Loucy (cell line): ENCODE measurements around the gene FGG.

Source experiments
- H2AFZ ChIP-seq: fragments of 200-600 bp; sonication (generic); 2 replicates; pipeline ENCODE4 v1.6.0; 2016; ENCODE audit warnings: antibody characterized with exemption, mild to moderate bottlenecking, low read length, moderate library complexity
- H3F3A ChIP-seq: fragments of 200-600 bp; 2 replicates; pipeline ENCODE4 v1.6.0; 2016; ENCODE audit warnings: antibody characterized with exemption, low read depth, mild to moderate bottlenecking
- H3K27me3 ChIP-seq: fragments of 200-600 bp; sonication (generic); 2 replicates; pipeline ENCODE4 v1.6.1; 2014; ENCODE audit warnings: low read length, mild to moderate bottlenecking; ENCODE audit not compliant: insufficient read depth, poor library complexity, severe bottlenecking
- H3K36me3 ChIP-seq: fragments of 200-600 bp; sonication (generic); 2 replicates; pipeline ENCODE4 v1.6.1; 2016; ENCODE audit warnings: low read length; ENCODE audit not compliant: insufficient read depth
- H3K4me1 ChIP-seq: fragments of 200-600 bp; sonication (generic); 2 replicates; pipeline ENCODE4 v1.5.1; 2014; ENCODE audit warnings: low read length, mild to moderate bottlenecking; ENCODE audit not compliant: insufficient read depth, poor library complexity, severe bottlenecking
- H3K4me2 ChIP-seq: fragments of 200-600 bp; sonication (generic); 2 replicates; pipeline ENCODE4 v1.6.0; 2014; ENCODE audit warnings: antibody characterized with exemption, low read length, low read depth, mild to moderate bottlenecking; ENCODE audit not compliant: poor library complexity, severe bottlenecking
- H3K4me3 ChIP-seq: fragments of 200-600 bp; sonication (generic); 2 replicates; pipeline ENCODE4 v1.5.1; 2014; ENCODE audit warnings: low read length, mild to moderate bottlenecking, mixed read lengths; ENCODE audit not compliant: poor library complexity, severe bottlenecking
- H3K79me2 ChIP-seq: fragments of 200-600 bp; sonication (generic); 2 replicates; pipeline ENCODE4 v1.6.1; 2014; ENCODE audit warnings: low read length; ENCODE audit not compliant: insufficient read depth
- H3K9ac ChIP-seq: fragments of 200-600 bp; sonication (generic); 2 replicates; pipeline ENCODE4 v1.6.0; 2014; ENCODE audit warnings: mild to moderate bottlenecking, low read depth, low read length, moderate library complexity; ENCODE audit not compliant: poor library complexity, severe bottlenecking
- H3K9me2 ChIP-seq: fragments of 200-600 bp; sonication (generic); replicated peaks from 2 replicates; pipeline ENCODE4 v1.6.1; 2016; ENCODE audit warnings: low read depth, low read length, mixed read lengths
- H3K9me3 ChIP-seq: fragments of 200-600 bp; sonication (generic); 2 replicates; pipeline ENCODE4 v1.6.1; 2014; ENCODE audit warnings: mild to moderate bottlenecking, antibody characterized with exemption, low read length, low read depth; ENCODE audit not compliant: insufficient read depth
- H4K20me1 ChIP-seq: fragments of 200-600 bp; sonication (generic); 2 replicates; pipeline ENCODE4 v1.6.0; 2014; ENCODE audit warnings: antibody characterized with exemption, low read length, mild to moderate bottlenecking; ENCODE audit not compliant: insufficient read depth, poor library complexity, severe bottlenecking
- EZH2phosphoT487 ChIP-seq: fragments of 200-600 bp; IDR thresholded peaks from 2 replicates; pipeline ENCODE4 v1.6.1; 2018; ENCODE audit warnings: antibody characterized with exemption, mild to moderate bottlenecking, moderate library complexity, borderline replicate concordance
- TF ChIP-seq, protein P1 (sequence below): fragments of 200-600 bp; sonication (generic); conservative IDR thresholded peaks from 2 replicates; pipeline ENCODE4 v1.5.1; 2014; ENCODE audit warnings: mild to moderate bottlenecking, antibody characterized with exemption, low read length

The FGG gene

DNA sequence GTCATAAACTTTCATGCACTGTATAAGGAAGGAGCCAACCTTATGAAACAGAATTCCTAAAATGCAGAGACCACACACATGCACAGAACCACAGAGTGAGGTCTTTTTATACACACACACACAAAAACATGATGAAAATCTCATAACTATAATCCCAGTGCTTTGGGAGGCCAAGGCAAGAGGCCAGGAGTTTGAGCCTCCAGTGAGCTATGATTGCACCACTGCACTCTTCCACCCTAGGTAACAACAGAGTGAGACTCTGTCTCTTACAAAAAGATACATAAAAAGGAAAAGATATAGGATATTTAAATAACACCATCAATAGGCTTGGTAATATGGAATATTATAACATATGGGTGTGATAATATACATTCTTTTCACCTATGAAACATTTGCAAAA lies 32.5 kb downstream of the FGG start:
- Histone ChIP-seq H3K4me1 (no peaks in the 10 kb centered on the region), H3K27me3 (no peaks in the 10 kb centered on the region), H3K36me3 (no peaks in the 10 kb centered on the region), H3K4me3 (no peak overlapping the region), H2AFZ (no peak overlapping the region), H3K9ac (no peak overlapping the region), H3F3A (no peaks in the 10 kb centered on the region), H3K9me2 (no peaks in the 10 kb centered on the region), H3K4me2 (no peak overlapping the region), H3K79me2 (no peaks in the 10 kb centered on the region), H4K20me1 (no peaks in the 10 kb centered on the region), H3K9me3 (no peaks in the 10 kb centered on the region)
- TF ChIP-seq, protein P1, sequence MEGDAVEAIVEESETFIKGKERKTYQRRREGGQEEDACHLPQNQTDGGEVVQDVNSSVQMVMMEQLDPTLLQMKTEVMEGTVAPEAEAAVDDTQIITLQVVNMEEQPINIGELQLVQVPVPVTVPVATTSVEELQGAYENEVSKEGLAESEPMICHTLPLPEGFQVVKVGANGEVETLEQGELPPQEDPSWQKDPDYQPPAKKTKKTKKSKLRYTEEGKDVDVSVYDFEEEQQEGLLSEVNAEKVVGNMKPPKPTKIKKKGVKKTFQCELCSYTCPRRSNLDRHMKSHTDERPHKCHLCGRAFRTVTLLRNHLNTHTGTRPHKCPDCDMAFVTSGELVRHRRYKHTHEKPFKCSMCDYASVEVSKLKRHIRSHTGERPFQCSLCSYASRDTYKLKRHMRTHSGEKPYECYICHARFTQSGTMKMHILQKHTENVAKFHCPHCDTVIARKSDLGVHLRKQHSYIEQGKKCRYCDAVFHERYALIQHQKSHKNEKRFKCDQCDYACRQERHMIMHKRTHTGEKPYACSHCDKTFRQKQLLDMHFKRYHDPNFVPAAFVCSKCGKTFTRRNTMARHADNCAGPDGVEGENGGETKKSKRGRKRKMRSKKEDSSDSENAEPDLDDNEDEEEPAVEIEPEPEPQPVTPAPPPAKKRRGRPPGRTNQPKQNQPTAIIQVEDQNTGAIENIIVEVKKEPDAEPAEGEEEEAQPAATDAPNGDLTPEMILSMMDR = no peak
- TF ChIP-seq EZH2phosphoT487 = no peak

DNA sequence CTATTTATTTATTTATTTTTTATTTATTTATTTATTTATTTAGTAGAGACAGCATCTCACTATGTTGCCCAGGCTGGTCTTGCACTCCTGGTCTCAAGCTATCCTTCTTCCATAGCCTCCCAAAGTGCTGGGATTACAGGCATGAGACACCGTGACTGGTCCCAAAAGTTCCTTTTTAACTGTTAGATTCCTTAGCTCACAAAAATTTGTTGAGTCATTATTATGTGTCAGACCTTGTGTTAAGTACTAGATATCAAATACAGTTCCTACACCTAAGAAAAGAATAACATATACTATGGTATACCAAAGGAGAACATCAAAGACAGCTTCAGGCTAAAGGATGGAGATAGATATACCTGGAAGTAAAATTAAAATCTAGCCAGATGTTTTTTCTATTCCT lies 33.5 kb downstream of the FGG start:
- Histone ChIP-seq H3K4me2 (no peak overlapping the region), H3K9ac (no peak overlapping the region)

DNA sequence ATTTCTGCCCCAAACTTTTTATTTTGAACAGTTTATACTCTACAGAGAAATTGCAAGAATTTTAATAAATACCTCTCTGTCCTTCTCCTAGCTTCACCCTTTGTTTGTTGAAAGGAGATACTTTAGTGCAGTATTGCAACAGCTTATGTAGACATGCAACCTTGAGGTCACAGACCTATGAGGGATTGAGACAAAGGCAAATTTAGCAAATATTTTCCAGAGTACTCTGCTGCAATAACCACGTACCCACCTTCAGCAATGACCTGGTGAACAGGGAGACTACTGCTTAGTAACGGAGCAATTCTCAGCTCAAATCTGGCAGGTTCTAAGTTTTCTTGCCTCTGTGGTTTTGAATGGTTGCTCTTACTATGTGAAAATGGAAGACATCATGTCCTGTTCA lies 35.1 kb downstream of the FGG start:
- no peak for TF ChIP-seq EZH2phosphoT487
- TF ChIP-seq, protein P1 = no peak
- Histone ChIP-seq H4K20me1 (no peaks in the 10 kb centered on the region), H3K4me1 (no peaks in the 10 kb centered on the region), H3K4me3 (no peak overlapping the region), H3K9ac (no peak overlapping the region), H2AFZ (no peak overlapping the region), H3K27me3 (no peaks in the 10 kb centered on the region), H3K9me2 (no peaks in the 10 kb centered on the region), H3K4me2 (no peak overlapping the region), H3K9me3 (no peaks in the 10 kb centered on the region), H3K79me2 (no peaks in the 10 kb centered on the region), H3K36me3 (no peaks in the 10 kb centered on the region), H3F3A (no peaks in the 10 kb centered on the region)

More for the DNA sequence above, 33.5 kb downstream of the FGG start:
- Histone ChIP-seq H4K20me1 (no peaks in the 10 kb centered on the region), H3K79me2 (no peaks in the 10 kb centered on the region), H3F3A (no peaks in the 10 kb centered on the region), H3K27me3 (no peaks in the 10 kb centered on the region), H3K9me3 (no peaks in the 10 kb centered on the region), H3K4me3 (no peak overlapping the region), H2AFZ (no peak overlapping the region), H3K4me1 (no peaks in the 10 kb centered on the region), H3K9me2 (no peaks in the 10 kb centered on the region), H3K36me3 (no peaks in the 10 kb centered on the region)
- TF ChIP-seq EZH2phosphoT487 = no peak
- TF ChIP-seq, protein P1 = no peak
